ENCODE measurements around the gene ZNF460. TPM values are rescaled to one million over a fixed set of nuclear protein-coding genes. Genes with fewer than 3 reads are reported as not detected.
A peak's percentile ranks its signal among the peaks of the same experiment; 100 is the strongest.

ZNF460 gene
- total RNA-seq (2021; fragmentation: NEBNext Ultra II Directional; extraction: Animal tissue kit (Norgen Biotek cat#: 25700)) (56.0 and 57.9 TPM in 2 replicates), polyA plus RNA-seq (2011; rRNA removed) (6.9 and 9.3 TPM in 2 replicates), polyA minus RNA-seq (2011; rRNA and poly(A)+ RNA removed) (249 and 336 TPM in 2 replicates)
- 10.4 TPM for polyA plus RNA-seq (2011; cell fraction: cytosol; rRNA removed)
- polyA plus RNA-seq (2011; cell fraction: nucleus; rRNA removed), result 14.1 TPM
- 3.0 to 4.7 TPM (median 3.3 TPM) in 4 replicates for polyA plus RNA-seq (2012, experiment 1 of 2)
- 0.21 TPM for polyA plus RNA-seq (2012, experiment 2 of 2)
- 7.7 TPM for polyA plus RNA-seq (2013, experiment 1 of 2)
- polyA plus RNA-seq (2013, experiment 2 of 2), result 6.4 TPM
- 79.0 TPM for polyA minus RNA-seq (2011; cell fraction: cytosol; rRNA and poly(A)+ RNA removed)
- 122 TPM for polyA minus RNA-seq (2011; cell fraction: nucleus; rRNA and poly(A)+ RNA removed)
- long read RNA-seq, experiment 1, result 0 reads
- long read RNA-seq, experiment 2, partial matches to known transcripts, result 0 of 1 reads
- long read RNA-seq, experiment 2, other reads (novel, unspliced or antisense), result 0 of 1 reads

DNA sequence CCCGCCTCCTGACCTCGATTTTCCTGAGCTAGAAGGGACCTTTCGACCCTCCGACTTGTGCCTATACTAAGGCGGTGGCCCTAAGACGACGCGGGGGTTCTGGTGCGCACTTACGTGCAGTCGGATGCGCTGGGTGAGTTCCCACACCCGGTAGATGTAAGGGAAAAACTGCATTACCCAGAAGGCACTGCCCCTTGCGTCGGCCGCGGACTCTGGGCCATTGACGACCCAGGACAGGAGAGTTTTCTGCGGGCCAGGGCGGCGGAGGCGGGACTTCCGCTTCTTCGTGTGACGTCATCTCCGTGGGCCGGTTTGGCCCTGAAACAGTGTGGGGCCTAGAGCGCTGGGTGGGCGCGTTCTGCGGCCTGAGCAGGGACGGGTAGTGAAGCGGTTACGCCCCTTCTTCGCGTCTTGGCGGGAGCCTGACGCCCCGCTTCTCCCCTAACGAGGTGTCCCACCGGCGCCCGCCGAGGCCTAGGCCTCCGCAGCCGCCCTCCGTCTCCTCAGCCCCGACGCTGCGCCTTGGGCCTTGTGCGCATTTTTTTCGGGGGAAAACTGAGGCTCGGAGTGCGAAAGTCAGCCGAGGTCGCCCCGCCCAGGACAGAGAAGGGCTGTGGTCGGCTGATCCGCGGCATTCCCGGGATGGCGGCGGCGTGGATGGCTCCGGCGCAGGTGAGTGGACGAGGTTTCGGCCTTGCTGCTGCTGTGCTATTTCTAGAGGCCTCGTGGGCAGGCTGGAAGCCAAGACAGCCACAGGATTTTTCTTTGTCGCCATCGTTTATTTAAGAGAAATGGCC lies at the start of gene ZNF460:
Gene ZNF460 (plus strand): TSS at position 321 of the 797 bp plus-strand sequence. CDS start 322 bp downstream, at position 643.
- peak within 1 kb of the TSS; percentile 62 to 87 for H3K4me2 ChIP-seq (ENCODE audit: insufficient read depth in 1 of 2, low read depth in 2 of 2, low read length in 2 of 2)
- no peak within 1 kb of the TSS for H2BK20ac ChIP-seq (ENCODE audit: low read length)
- peaks cover 6% of the 10 kb centered on the region for H3K23me2 ChIP-seq (ENCODE audit: low read depth, low read length)
- H4K8ac ChIP-seq (ENCODE audit: extremely low read depth, insufficient read depth, low read length), result peak within 1 kb of the TSS; percentile 99
- 0 out of 2 replicates have a peak within 1 kb of the TSS, but pooled peaks have one; percentile 88 for H2BK15ac ChIP-seq (ENCODE audit: low read length)
- H3K79me2 ChIP-seq (ENCODE audit: control insufficient read depth in 1 of 2, insufficient read depth in 2 of 2, low read length in 2 of 2), result peaks cover 26 to 48% of the 10 kb centered on the region in 2 experiments
- H4K5ac ChIP-seq (ENCODE audit: insufficient read length, low read depth, low read length), result peak within 1 kb of the TSS; percentile 92
- WGBS, 2 experiments (ENCODE audit: extremely low coverage in 1 of 2, insufficient coverage in 1 of 2, insufficient read length in 1 of 2, insufficient replicate concordance in 2 of 2, low coverage in 1 of 2, low lambda C conversion rate in 2 of 2, missing lambda C conversion rate in 1 of 2), result 1% methylated on average over 71 of the region's 71 CpGs; no CpG with 5 or more reads in 1 of the 2 experiments
- FAIRE-seq (no peak), DNase-seq (ENCODE audit: low read depth in 1 of 2, low spot score in 2 of 2) (peak; percentile 94 to 97)
- peak within 1 kb of the TSS; percentile 93 for H3K18ac ChIP-seq (ENCODE audit: extremely low read depth, low read length)
- ChIA-PET POLR2A (ENCODE audit: partially characterized antibody) (interaction anchor here (0.6 to 1.6 kb wide), 9 partner anchors 9 to 524 kb away, joined by 3 to 6 read pairs (median 3); partner anchors contain the start of genes TRAPPC2B and ZNF547), CTCF (ENCODE audit: partially characterized antibody) (no interaction called here)
- H3K23ac ChIP-seq (ENCODE audit: insufficient read length), result no peak within 1 kb of the TSS
- no peaks in the 10 kb centered on the region for H3K27me3 ChIP-seq (replicated peaks in 1 of 4; ENCODE audit: control insufficient read depth in 3 of 4, extremely low read depth in 1 of 4, insufficient read depth in 3 of 4, low read length in 3 of 4)
- H4K91ac ChIP-seq (replicated peaks; ENCODE audit: insufficient read length, low read length), result peak within 1 kb of the TSS; percentile 98
- H3K56ac ChIP-seq (replicated peaks; ENCODE audit: insufficient read length, low read depth, low read length), result peak within 1 kb of the TSS; percentile 83
- H3K9ac ChIP-seq (replicated peaks in 1 of 4; ENCODE audit: extremely low read depth in 1 of 4, low read depth in 3 of 4, low read length in 3 of 4), result peak within 1 kb of the TSS; percentile 90 to 98 (median 96)
- peaks cover 1 to 2% of the 10 kb centered on the region in 2 experiments for H4K20me1 ChIP-seq (replicated peaks in 1 of 2; ENCODE audit: control insufficient read depth in 1 of 2, insufficient read depth in 2 of 2, low read length in 2 of 2)
- peaks cover 0 to 6% (median 2%) of the 10 kb centered on the region in 4 experiments; a peak in 4 of 7 replicates for H3K4me1 ChIP-seq (replicated peaks in 1 of 4; ENCODE audit: control insufficient read depth in 3 of 4, insufficient read depth in 4 of 4, low read length in 3 of 4)
- H3K14ac ChIP-seq (ENCODE audit: insufficient read length), result peak within 1 kb of the TSS; percentile 16
- peak within 1 kb of the TSS; percentile 78 for H2AK5ac ChIP-seq (ENCODE audit: low read depth, low read length)
- H2BK5ac ChIP-seq (ENCODE audit: low read depth, low read length), result peak within 1 kb of the TSS; percentile 97
- peak within 1 kb of the TSS; percentile 66 for H2BK120ac ChIP-seq (replicated peaks; ENCODE audit: low read depth, low read length)
- H3K9me3 ChIP-seq (ENCODE audit: insufficient read depth in 2 of 2, low read depth in 1 of 2, low read length in 1 of 2), result no peaks in the 10 kb centered on the region
- peaks cover 6% of the 10 kb centered on the region for H3K79me1 ChIP-seq (ENCODE audit: low read depth, low read length)
- H2AFZ ChIP-seq (ENCODE audit: low read length), result peak within 1 kb of the TSS; percentile 74; the same call in 1 of the 2 replicates
- peak within 1 kb of the TSS; percentile 89 for H3K4ac ChIP-seq (replicated peaks; ENCODE audit: insufficient read length, low read depth, low read length)
- H2BK12ac ChIP-seq (ENCODE audit: low read depth, low read length), result peak within 1 kb of the TSS; percentile 81
- peaks cover under 1 to 15% (median 10%) of the 10 kb centered on the region in 4 experiments for H3K36me3 ChIP-seq (ENCODE audit: control insufficient read depth in 2 of 4, insufficient read depth in 4 of 4, low read length in 3 of 4)
- peak within 1 kb of the TSS; percentile 85 to 97 (median 87) for H3K4me3 ChIP-seq (ENCODE audit: extremely low read depth in 1 of 4, insufficient read depth in 2 of 4, low read depth in 3 of 4, low read length in 4 of 4)
- peak within 1 kb of the TSS; percentile 95 for H3K27ac ChIP-seq (ENCODE audit: low read depth, low read length)
- no peak for TF ChIP-seq ZNF274 (IDR thresholded peaks at IDR 0.05; ENCODE audit: borderline replicate concordance, extremely low read depth, low read length)
- TF ChIP-seq BRCA1 (IDR thresholded peaks at IDR 0.05; ENCODE audit: low read depth, low read length), result no peak
- TF ChIP-seq TAF7 (optimal IDR thresholded peaks at IDR 0.05; ENCODE audit: borderline replicate concordance, low read depth, low read length), result peak; percentile 3
- TF ChIP-seq, protein P1, sequence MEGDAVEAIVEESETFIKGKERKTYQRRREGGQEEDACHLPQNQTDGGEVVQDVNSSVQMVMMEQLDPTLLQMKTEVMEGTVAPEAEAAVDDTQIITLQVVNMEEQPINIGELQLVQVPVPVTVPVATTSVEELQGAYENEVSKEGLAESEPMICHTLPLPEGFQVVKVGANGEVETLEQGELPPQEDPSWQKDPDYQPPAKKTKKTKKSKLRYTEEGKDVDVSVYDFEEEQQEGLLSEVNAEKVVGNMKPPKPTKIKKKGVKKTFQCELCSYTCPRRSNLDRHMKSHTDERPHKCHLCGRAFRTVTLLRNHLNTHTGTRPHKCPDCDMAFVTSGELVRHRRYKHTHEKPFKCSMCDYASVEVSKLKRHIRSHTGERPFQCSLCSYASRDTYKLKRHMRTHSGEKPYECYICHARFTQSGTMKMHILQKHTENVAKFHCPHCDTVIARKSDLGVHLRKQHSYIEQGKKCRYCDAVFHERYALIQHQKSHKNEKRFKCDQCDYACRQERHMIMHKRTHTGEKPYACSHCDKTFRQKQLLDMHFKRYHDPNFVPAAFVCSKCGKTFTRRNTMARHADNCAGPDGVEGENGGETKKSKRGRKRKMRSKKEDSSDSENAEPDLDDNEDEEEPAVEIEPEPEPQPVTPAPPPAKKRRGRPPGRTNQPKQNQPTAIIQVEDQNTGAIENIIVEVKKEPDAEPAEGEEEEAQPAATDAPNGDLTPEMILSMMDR (IDR thresholded peaks at IDR 0.05; ENCODE audit: control extremely low read depth in 1 of 3, insufficient read depth in 1 of 3, low read depth in 1 of 3, low read length in 3 of 3), result no peak
- TF ChIP-seq HDAC6 (IDR thresholded peaks at IDR 0.05; ENCODE audit: low read depth, low read length), result no peak
- TF ChIP-seq SP1 (IDR thresholded peaks at IDR 0.05; ENCODE audit: low read depth, low read length), result peak; percentile 66
